Measurements from ENCODE around the gene MGA.

DNA sequence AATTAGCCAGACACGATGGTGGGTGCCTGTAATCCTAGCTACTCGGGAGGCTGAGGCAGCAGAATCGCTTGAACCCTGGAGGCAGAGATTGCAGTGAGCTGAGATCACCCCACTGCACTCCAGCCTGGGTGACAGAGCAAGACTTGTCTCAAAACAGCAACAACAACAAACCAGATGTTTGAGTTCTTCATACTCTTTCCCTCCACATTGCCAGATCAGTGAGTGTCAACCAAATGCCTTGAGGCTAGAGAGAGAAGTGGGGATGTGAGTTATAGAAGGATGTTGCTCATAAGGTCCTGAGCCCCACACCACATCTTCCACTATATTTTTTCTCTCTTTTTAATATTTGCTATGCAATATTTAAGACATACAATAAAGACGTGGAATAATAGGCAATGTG, 133.9 kb downstream of the MGA start:
- no peak for TF ChIP-seq EZH2phosphoT487 (conservative IDR thresholded peaks at IDR 0.05; ENCODE audit: low read length)
- TF ChIP-seq, protein P1, sequence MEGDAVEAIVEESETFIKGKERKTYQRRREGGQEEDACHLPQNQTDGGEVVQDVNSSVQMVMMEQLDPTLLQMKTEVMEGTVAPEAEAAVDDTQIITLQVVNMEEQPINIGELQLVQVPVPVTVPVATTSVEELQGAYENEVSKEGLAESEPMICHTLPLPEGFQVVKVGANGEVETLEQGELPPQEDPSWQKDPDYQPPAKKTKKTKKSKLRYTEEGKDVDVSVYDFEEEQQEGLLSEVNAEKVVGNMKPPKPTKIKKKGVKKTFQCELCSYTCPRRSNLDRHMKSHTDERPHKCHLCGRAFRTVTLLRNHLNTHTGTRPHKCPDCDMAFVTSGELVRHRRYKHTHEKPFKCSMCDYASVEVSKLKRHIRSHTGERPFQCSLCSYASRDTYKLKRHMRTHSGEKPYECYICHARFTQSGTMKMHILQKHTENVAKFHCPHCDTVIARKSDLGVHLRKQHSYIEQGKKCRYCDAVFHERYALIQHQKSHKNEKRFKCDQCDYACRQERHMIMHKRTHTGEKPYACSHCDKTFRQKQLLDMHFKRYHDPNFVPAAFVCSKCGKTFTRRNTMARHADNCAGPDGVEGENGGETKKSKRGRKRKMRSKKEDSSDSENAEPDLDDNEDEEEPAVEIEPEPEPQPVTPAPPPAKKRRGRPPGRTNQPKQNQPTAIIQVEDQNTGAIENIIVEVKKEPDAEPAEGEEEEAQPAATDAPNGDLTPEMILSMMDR (IDR thresholded peaks at IDR 0.05; ENCODE audit: insufficient read depth, low read length, poor library complexity, severe bottlenecking), result no peak

All from SU-DHL-6 (cell line).